ENCODE data around the gene MLIP. TPM values are rescaled to one million over a fixed set of nuclear protein-coding genes. Genes with fewer than 3 reads are reported as not detected.

Gene MLIP
- total and polyA plus RNA-seq, 2 of the 8 experiments (the other 6 are each of a cell fraction or from before 2014, with no cell fraction given) = not detected

GRCh38 chr6:54086439-54086838 is 24.8 kb upstream of the MLIP start:
- Histone ChIP-seq H2BK20ac (ENCODE audit: low read length) (no peak overlapping the region), H3K14ac (ENCODE audit: insufficient read length) (no peak overlapping the region), H3K9me3 (ENCODE audit: insufficient read depth in 2 of 2, low read depth in 1 of 2, low read length in 1 of 2) (no peaks in the 10 kb centered on the region), H3K27me3 (replicated peaks in 1 of 4; ENCODE audit: control insufficient read depth in 3 of 4, extremely low read depth in 1 of 4, insufficient read depth in 3 of 4, low read length in 3 of 4) (no peaks in the 10 kb centered on the region), H3K79me2 (ENCODE audit: control insufficient read depth in 1 of 2, insufficient read depth in 2 of 2, low read length in 2 of 2) (no peaks in the 10 kb centered on the region), H3K18ac (ENCODE audit: extremely low read depth, low read length) (no peak overlapping the region), H2AK5ac (ENCODE audit: low read depth, low read length) (no peak overlapping the region), H4K8ac (ENCODE audit: extremely low read depth, insufficient read depth, low read length) (no peak overlapping the region), H4K91ac (replicated peaks; ENCODE audit: insufficient read length, low read length) (no peak overlapping the region), H3K36me3 (ENCODE audit: control insufficient read depth in 2 of 4, insufficient read depth in 4 of 4, low read length in 3 of 4) (no peaks in the 10 kb centered on the region), H2BK12ac (ENCODE audit: low read depth, low read length) (no peak overlapping the region), H3K27ac (ENCODE audit: low read depth, low read length) (no peak overlapping the region), H3K23ac (ENCODE audit: insufficient read length) (no peak overlapping the region), H2BK120ac (replicated peaks; ENCODE audit: low read depth, low read length) (no peak overlapping the region), H3K9ac (replicated peaks in 1 of 4; ENCODE audit: extremely low read depth in 1 of 4, low read depth in 3 of 4, low read length in 3 of 4) (no peak overlapping the region), H2BK15ac (ENCODE audit: low read length) (no peak overlapping the region), H2BK5ac (ENCODE audit: low read depth, low read length) (no peak overlapping the region), H3K4me1 (replicated peaks in 1 of 4; ENCODE audit: control insufficient read depth in 3 of 4, insufficient read depth in 4 of 4, low read length in 3 of 4) (no peaks in the 10 kb centered on the region), H4K5ac (ENCODE audit: insufficient read length, low read depth, low read length) (no peak overlapping the region), H2AFZ (ENCODE audit: low read length) (no peak overlapping the region), H3K56ac (replicated peaks; ENCODE audit: insufficient read length, low read depth, low read length) (no peak overlapping the region), H3K4me3 (ENCODE audit: extremely low read depth in 1 of 4, insufficient read depth in 2 of 4, low read depth in 3 of 4, low read length in 4 of 4) (no peak overlapping the region), H3K4me2 (ENCODE audit: insufficient read depth in 1 of 2, low read depth in 2 of 2, low read length in 2 of 2) (no peak overlapping the region), H3K79me1 (ENCODE audit: low read depth, low read length) (no peaks in the 10 kb centered on the region), H3K23me2 (ENCODE audit: low read depth, low read length) (no peaks in the 10 kb centered on the region), H3K4ac (replicated peaks; ENCODE audit: insufficient read length, low read depth, low read length) (no peak overlapping the region), H4K20me1 (replicated peaks in 1 of 2; ENCODE audit: control insufficient read depth in 1 of 2, insufficient read depth in 2 of 2, low read length in 2 of 2) (no peaks in the 10 kb centered on the region)
- TF ChIP-seq RBBP5 (IDR thresholded peaks at IDR 0.05; ENCODE audit: borderline replicate concordance, low read depth, low read length) = no peak
- TF ChIP-seq USF2 (IDR thresholded peaks at IDR 0.05; ENCODE audit: low read length) = no peak
- TF ChIP-seq HDAC6 (IDR thresholded peaks at IDR 0.05; ENCODE audit: low read depth, low read length) = no peak
- TF ChIP-seq JUND (IDR thresholded peaks at IDR 0.05; ENCODE audit: low read length) = no peak
- TF ChIP-seq BRCA1 (IDR thresholded peaks at IDR 0.05; ENCODE audit: low read depth, low read length) = no peak
- no peak for TF ChIP-seq EGR1 (IDR thresholded peaks at IDR 0.05; ENCODE audit: borderline replicate concordance, low read depth, low read length)
- no peak for TF ChIP-seq KDM4A (IDR thresholded peaks at IDR 0.05; ENCODE audit: low read depth, low read length, severe bottlenecking)
- TF ChIP-seq BCL11A (IDR thresholded peaks at IDR 0.05; ENCODE audit: low read depth in 2 of 2, low read length in 2 of 2) = no peak
- no peak for TF ChIP-seq GABPA (IDR thresholded peaks at IDR 0.05; ENCODE audit: borderline replicate concordance, insufficient read depth, low read length)
- ChIA-PET POLR2A (ENCODE audit: partially characterized antibody) (no interaction called here), CTCF (ENCODE audit: partially characterized antibody) (no interaction called here)
- no peak for DNase-seq (ENCODE audit: low read depth in 1 of 2, low spot score in 2 of 2)
- FAIRE-seq = no peak
- 93% methylated on average over 1 of the region's 1 CpG; no CpG with 5 or more reads in 1 of the 2 experiments for WGBS, 2 experiments (ENCODE audit: extremely low coverage in 1 of 2, insufficient coverage in 1 of 2, insufficient read length in 1 of 2, insufficient replicate concordance in 2 of 2, low coverage in 1 of 2, low lambda C conversion rate in 2 of 2, missing lambda C conversion rate in 1 of 2)
